Measurements from ENCODE around the gene SLCO3A1. TPM values are rescaled to one million over a fixed set of nuclear protein-coding genes. Genes with fewer than 3 reads are reported as not detected.

Gene SLCO3A1
- polyA plus RNA-seq, 1 donor, result 5.1 TPM

GRCh38 chr15:91882858-91883586, 29.5 kb downstream of the SLCO3A1 start:
- no peak for DNase-seq

- DNase-seq, result no peak
These were observed 31.1 kb downstream of the SLCO3A1 start for GRCh38 chr15:91884606-91885005.

GRCh38 chr15:91885054-91885453, 31.5 kb downstream of the SLCO3A1 start:
- no peak for DNase-seq

- DNase-seq, result no peak
These were observed 32.3 kb downstream of the SLCO3A1 start for GRCh38 chr15:91885714-91886270.

- no peak for DNase-seq
These were observed 33.4 kb downstream of the SLCO3A1 start for GRCh38 chr15:91886878-91887277.

- no peak for DNase-seq
These were observed 33.8 kb downstream of the SLCO3A1 start for GRCh38 chr15:91887321-91887720.

- DNase-seq, result peak; percentile 17
These were observed 34.4 kb downstream of the SLCO3A1 start for GRCh38 chr15:91887921-91888373.

GRCh38 chr15:91889111-91889815, 35.8 kb downstream of the SLCO3A1 start:
- DNase-seq, result no peak

- no peak for DNase-seq
These were observed 37.1 kb downstream of the SLCO3A1 start for GRCh38 chr15:91890614-91891013.

- DNase-seq, result no peak
These were observed 37.6 kb downstream of the SLCO3A1 start for GRCh38 chr15:91891101-91891500.

GRCh38 chr15:91891788-91892345, 38.4 kb downstream of the SLCO3A1 start:
- DNase-seq, result no peak

- no peak for DNase-seq
These were observed 38.9 kb downstream of the SLCO3A1 start for GRCh38 chr15:91892436-91892835.

GRCh38 chr15:91894606-91895005, 41.1 kb downstream of the SLCO3A1 start:
- no peak for DNase-seq

GRCh38 chr15:91895051-91895450, 41.5 kb downstream of the SLCO3A1 start:
- no peak for DNase-seq

- no peak for DNase-seq
These were observed 43.0 kb downstream of the SLCO3A1 start for GRCh38 chr15:91896341-91897055.

- no peak for DNase-seq
These were observed 44.3 kb downstream of the SLCO3A1 start for GRCh38 chr15:91897585-91898372.

GRCh38 chr15:91898843-91899242, 45.3 kb downstream of the SLCO3A1 start:
- no peak for DNase-seq

- DNase-seq, result no peak
These were observed 51.4 kb downstream of the SLCO3A1 start for GRCh38 chr15:91904942-91905341.

- DNase-seq, result no peak
These were observed 54.9 kb downstream of the SLCO3A1 start for GRCh38 chr15:91908391-91908790.

GRCh38 chr15:91909111-91909510, 55.6 kb downstream of the SLCO3A1 start:
- DNase-seq, result no peak

GRCh38 chr15:91909574-91909973, 56.1 kb downstream of the SLCO3A1 start:
- no peak for DNase-seq

GRCh38 chr15:91911844-91912243, 58.3 kb downstream of the SLCO3A1 start:
- DNase-seq, result no peak

Data from hindlimb muscle (tissue), 1 donor.